Measurements from ENCODE around the gene CETN1.
A peak's percentile ranks its signal among the peaks of the same experiment; 100 is the strongest.

The CETN1 gene

DNA sequence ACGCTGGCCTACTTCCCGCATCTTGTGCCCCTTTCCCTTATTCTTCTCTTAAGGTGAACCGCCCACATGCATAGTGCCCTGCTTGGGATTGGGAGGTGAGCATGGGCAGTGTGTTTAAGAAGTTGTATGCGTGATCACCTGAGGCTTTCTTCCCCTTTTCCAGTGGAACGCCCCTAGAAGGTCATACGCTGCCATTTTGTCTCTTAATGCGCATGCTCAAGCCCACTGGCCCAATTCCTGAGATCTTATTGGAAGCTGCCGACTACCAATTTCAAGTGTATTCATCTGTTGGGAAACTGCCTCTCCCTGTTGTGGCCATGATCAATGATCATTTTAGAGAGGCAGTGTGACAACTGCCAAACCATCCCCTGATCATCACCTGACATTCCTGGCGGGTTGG is 3.3 kb upstream of the CETN1 start:
- DNase-seq (ENCODE audit: low spot score) = no peak

DNA sequence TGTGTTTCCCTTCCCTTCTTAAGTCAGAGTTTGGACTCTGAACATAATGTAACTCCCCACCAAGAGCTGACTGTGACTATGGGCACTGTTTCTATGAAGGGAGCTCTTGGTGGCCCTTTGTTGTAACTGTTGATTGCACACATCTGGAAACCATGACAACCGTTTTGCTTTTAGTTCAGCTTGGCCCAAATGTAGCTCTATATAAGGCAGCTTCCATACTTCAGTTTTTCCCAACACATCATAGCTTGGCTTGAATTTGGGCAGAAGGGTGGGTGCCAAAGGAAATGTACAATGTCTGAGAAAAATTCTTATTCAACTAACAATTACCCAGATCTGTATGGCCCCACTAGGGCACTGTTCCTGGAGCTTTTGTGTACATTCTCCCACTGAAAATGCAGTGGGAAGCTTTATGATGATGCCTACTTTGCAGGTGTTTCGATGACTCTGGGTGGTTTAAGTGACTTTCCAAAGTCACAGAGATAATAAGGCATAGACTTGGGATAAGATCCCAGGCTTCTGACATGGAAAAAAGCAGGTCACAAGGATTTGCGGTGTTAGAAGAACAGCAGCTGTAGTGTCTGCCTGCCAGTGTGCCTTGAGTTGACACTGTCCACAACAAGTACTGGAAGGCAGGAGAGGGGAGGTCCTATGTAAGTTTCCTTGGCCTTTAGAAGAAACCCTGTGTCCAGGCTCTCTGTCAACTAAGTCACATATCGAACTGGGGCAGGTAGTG is 2.4 kb upstream of the CETN1 start:
- DNase-seq (ENCODE audit: low spot score) = no peak

DNA sequence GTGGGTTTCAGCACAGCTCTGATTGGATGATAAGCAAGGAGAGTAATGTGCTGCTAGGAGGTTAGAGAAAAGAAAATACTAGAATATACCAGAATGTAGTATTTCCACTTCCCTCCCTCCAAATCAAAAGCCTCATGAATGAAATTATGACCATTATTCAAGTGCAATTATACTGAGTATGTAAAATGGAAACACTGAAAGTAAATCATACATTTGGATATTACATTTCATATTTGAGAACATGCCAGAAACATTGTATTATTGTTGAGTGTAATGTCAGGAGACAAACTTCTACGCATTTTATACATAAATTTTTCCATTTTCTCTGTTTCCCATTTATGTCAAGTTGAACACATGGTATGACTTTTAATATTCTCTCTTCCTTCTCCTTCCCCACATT is 942 bp upstream of the CETN1 start:
- DNase-seq (ENCODE audit: low spot score) = no peak

DNA sequence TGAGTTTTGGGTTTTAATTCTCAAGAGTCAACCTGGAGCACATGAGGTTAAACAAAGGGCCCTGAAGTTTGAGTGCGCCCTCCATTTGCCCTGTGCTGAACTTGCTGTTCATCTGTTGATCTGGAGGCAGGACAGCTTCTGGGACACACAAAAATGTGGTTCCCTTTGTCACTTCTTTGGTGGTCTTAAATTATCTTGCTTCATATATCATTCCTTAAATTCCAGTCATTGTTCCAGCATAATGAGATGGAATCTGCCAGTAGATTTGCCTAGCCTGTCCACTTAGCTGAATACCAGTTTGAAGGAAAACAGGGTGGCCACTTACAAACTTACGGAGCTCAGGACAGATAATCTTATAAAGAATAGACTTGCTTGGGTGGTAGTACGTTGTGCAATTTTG is 916 bp downstream of the CETN1 start:
- DNase-seq (ENCODE audit: low spot score) = no peak

DNA sequence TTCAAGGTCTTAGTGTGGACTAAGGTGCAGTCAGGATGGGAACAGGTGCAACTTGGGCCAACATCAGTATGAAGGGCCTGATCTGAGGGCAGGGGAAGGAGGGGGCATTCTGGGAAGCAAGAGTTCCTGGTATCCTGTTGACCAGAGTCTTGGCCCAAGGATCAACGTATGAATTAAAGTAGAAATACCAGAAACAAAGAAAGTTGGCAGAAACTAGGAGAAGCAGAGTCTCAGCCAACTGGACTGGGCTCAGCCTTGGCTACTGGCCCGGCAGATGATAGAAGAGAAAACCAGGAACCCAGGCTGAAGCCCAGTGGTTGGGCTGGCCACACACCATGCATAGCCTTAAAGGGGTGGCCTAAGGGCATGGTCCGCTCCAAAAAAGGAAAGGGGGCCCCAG is 2.3 kb downstream of the CETN1 start:
- DNase-seq (ENCODE audit: low spot score) = no peak

DNA sequence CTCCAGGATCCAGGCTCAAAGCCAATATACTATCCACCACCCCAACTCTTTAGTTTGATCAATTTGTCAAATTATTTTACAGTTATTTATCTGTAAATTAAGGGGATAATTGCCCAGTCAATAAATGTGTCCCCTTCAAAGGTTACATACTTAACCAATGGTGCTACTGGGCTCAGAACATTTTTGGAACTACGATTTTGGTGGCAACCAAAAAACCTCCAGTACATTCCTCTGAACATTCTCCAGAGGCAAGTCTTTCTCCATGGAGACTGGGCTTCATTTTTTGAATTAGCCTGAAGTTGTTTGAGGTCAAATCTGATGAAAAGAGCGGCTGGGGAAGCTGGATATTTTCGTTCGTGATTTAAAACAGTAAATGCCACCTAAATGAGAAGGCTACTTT is 14.9 kb downstream of the CETN1 start:
- DNase-seq (ENCODE audit: low spot score) = no peak

DNA sequence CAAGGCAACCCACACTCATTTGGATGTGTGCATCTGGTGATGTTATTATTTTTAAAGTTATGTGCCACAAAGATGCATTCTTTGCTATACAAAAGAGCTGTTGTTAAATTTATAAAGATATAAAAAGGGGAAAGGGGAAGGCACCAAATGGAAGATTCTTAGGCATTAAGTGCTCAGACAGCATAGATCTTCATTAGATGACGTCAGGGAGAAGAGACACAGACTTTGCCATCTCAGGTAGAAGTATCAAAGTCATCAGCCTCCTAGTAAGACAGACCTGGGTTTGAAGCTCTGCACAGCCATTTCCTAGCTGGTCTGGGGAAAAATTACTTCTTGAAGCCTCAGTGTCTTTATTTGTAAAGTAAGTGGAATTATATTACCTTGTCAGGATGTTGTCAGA is 15.4 kb downstream of the CETN1 start:
- DNase-seq (ENCODE audit: low spot score) = no peak

DNA sequence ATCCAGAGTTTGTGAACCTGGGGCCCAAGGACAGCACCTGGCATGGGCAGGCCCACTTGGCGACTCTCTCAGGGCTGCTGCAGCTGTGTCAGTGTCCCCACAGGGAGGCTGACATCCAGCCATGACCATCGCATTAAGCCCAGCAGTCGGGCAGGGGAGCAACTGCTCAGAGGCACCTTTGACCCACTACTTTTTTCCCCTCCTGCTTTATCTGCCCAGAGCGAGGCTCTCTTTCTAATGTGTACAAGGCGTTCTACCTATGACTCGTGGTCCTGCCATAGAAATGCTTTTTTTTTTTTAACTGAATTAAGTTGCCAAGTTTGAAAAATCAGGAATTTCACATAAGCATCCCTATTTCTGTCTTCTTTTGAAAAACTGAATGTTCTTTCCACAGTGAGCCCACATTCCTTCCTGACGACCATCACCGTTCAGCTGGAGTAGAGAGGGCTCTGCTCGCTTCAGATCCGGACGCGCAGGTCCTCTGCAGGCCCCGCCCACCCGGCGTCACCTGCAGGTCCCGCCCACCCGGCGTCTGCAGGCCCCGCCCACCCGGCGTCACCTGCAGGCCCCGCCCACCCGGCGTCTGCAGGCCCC is 16.2 kb downstream of the CETN1 start:
- peak; percentile 58 for DNase-seq (ENCODE audit: low spot score)

DNA sequence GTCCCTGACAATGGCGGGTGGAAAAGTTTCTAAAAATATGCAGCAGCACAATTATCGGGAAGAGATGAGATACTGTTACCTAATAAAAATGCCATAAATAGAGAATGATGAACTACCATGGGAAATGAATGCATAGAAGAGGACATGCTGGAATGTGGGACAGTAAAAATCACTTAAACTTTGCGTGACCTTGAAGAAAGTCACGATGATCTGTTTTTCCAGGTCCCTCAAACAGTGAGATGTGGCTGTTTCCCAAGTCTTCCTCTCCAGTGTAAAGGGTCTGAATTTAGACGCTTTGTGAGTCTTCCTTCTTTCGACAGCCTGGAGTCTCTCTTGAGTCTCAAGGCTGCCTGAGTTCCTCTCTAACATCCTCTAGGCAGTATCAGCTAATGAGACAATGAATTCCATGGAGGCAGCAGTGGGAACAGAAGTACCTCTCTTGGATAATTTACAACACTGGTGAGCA is 18.0 kb downstream of the CETN1 start:
- DNase-seq (ENCODE audit: low spot score) = no peak

DNA sequence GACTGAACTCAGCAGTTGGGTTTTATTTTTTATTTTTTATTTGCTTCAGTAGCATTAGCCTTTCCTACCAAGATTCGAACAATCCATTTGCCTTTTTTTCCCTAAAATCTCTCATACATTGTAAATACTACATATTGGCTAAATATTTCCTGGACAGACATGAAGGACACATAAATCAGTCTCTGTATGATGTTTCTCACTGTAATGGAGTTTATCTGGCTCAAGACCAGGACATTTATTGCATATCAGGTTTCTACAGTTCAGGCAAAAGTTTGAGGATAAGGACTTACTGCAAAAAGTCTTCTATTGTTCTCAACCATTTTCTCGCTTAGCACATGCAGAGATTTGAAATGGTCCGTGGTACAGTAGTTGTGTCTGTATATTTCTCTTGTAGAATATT is 19.9 kb downstream of the CETN1 start:
- DNase-seq (ENCODE audit: low spot score) = no peak

DNA sequence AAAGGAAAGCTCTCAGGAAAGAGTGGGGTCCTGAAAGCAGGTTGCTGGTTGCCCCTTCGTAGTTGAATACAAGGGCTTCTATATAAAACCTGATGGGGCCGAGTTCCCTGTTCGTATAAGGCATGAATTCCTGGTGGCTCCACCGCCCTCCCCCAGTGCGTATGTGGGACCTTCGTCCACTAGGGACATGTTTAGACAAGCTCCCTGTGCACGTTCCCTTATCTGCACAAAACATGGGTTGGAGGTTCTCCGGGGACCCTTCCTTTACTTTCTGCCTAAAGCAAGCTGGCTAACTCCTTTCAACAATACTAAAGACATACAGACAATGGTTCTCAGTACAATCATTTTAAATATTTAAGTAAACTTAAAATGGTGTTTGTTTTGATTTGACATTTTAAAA is 24.6 kb downstream of the CETN1 start:
- no peak for DNase-seq (ENCODE audit: low spot score)

DNA sequence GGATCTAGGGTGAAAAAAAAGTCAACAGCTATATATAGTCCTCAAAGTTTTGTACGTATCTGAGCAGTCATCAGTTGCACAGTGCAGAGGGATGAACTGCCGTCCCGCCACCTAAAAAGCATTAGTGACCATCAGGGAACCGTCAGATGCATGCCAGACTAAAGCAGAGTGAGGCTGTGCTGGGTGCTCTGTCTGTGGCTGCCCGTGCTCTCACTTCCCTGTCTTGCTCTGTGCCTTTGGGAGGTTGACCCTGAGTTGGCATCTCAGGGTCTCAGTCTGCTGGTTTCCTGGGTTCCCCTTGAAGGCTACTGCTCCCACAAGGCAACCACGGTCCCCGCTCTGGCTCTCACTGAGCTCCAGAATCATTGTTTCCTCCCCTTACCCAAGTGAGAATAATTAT is 27.8 kb downstream of the CETN1 start:
- no peak for DNase-seq (ENCODE audit: low spot score)

DNA sequence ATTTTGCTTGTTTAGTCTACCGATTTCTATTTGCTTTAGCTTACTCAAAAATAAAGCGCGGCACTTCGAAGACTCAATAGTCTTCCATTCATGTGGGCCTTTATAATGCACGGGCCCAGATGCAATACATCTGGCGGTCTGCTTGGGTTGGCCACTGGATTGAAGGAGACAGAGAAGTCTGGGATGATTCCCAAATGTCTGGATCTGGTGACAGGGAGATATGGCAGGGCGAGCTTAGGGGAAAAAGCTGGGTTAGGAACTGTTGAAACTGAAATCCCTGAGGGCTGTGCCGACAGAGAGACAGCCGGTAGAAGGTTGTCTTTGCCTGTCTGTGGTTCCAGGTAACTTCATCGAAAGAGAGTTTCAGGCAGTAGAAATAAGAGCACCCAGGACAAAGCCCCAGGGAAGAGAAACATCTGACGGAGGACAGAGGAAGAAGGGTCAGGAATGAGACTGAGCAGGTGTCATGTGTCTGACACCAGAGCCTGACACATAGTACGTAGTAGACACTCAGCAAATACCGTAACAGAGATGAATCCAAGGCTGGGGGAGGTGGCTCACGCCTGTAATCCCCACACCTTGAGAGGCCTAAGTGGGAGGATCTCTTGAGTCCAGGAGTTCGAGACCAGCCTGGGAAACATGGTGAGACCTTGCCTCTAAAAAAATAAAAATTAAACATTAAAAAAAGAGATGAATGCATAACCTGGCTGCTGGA is 30.2 kb downstream of the CETN1 start:
- no peak for DNase-seq (ENCODE audit: low spot score)

DNA sequence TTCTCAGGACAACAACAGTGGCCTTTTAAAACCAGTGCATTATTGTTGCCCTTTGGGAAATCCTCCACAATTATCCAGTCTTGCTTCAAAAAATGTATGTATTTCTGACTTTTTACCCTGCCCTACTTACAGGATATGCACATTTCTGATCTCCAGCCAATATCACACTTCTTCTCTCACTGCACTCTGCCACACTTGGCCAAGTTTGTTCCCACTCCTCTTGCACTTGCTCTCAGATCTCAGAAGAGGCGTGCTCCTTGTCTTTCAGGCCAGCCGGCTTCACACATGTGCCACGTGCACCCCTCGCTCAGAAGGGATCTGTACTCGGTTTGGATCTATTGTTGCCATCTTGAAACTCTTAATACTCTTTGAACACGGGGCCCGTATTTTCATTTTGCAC is 32.0 kb downstream of the CETN1 start:
- no peak for DNase-seq (ENCODE audit: low spot score)

DNA sequence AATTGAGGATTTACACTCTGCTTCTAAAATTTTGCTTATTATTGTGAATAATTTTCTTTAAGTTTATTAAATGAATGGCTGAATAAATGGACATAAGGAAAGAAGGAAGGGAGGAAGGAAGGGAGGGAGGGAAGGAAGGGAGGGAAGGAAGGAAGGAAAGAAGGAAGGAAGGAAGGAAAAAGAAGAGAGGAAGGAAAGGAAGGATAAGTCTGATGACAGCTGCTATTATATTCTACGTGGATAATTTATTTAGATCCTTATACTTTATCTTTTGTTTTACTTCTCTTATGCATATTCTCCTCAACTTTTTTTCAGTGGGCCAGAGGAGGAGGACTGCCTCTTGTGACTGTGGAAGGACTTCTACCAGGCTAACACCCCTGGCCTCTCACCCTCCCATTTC is 34.0 kb downstream of the CETN1 start:
- DNase-seq (ENCODE audit: low spot score) = no peak

DNA sequence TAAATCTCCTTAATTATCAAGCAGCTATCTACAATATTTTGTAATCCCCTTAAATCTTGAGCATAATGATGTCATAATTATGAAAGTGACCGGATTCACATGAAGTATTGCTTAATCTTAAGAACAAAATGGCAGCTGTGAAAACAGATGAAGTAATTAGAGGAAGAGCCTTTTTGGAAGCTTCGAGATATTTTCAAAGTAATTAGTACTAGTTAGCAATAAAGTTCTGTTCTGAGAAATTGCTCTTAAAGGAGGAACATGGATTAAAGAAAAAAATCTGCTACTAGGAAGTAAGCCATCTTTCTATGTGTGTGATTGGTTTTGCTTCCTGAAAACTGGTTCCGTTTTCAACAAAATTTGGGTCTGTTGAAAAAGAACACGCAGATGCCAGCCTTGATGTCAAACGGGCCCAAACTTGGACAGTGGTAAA is 34.9 kb downstream of the CETN1 start:
- no peak for DNase-seq (ENCODE audit: low spot score)

DNA sequence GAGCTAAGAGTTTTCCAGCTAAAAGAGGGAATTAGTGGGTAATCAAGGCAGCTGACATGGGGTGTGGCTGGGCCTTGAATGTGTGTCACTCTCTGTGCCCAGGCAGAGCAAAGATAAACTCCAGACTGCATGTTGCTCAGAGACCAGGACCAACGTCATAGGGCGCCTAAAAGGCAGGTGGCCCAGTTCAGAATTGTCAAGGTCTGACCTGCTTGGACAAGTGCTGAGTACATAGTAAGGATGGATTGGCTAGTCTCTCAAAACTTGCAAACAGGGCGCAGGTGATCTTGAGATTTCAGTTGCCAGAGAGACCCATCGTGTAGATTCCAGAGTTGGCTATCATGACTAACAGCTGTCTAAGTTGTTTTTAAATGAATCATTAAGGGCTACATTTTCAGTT is 35.6 kb downstream of the CETN1 start:
- DNase-seq (ENCODE audit: low spot score) = no peak

DNA sequence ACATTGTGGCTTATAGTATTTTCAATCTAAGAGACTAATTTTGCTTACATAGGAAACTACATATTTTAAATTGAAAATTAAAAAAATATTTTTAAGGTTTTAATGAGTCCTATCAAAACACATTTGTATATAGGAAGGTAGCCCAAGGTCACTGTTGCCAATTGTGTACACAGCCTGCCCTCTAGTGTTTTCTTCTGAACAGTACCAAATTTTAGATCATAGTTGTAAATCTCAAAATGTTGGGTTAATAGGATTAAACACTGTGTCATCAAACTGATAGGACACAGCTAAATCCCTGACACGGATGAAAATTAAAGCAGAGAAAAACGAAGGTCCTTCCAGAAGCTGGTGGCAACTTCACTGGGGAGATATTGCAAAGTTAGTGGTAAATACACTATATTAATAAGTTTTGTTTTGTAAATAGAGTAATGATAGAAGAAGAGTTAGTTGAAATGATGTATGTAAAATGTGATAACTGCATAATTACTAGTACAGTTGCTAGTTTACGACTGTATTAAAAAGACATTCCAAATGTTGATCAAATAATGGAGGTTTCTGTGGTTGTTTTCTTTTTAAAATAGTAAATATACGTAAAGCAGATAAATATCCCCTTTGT is 36.3 kb downstream of the CETN1 start:
- DNase-seq (ENCODE audit: low spot score) = peak; percentile 62

DNA sequence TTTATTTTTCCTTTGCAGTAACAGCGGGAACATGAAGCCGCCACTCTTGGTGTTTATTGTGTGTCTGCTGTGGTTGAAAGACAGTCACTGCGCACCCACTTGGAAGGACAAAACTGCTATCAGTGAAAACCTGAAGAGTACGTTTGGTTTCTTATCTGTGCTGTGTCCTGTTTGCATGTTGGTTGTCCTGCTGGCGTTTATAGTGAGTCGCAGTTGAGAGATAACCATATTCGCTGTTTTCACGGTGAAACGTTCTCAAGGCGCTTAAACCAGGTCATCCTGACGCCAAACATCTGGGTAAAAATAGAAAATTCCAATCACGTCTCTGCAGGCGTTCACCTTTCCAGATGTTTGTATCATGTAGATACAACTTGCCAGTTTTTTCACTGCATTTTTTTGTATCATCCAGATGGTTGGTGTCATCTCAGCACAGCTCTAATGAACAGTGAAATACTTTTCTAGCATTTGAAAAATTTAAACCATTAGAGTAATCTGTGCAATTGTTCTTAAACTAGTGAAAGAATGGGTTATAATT is 37.9 kb downstream of the CETN1 start:
- no peak for DNase-seq (ENCODE audit: low spot score)

DNA sequence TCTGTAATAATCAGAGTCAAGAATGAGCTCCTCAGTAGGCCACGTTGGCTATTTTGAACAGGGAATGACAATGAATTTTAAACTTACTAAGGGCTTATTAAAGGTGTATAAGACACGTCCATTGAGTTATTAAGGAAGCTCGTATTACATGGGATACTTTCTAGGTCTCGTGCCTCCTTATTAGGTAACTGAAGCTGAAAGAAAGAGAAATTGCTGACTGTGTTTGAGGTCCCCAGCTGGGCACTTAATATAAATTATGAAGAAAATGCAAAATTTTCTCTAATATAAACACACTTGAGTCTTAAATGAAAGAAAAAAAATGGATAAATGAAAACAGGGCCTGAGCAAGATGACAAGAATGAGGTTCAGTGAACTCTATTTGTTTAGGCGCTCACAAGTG is 38.4 kb downstream of the CETN1 start:
- DNase-seq (ENCODE audit: low spot score) = no peak

DNA sequence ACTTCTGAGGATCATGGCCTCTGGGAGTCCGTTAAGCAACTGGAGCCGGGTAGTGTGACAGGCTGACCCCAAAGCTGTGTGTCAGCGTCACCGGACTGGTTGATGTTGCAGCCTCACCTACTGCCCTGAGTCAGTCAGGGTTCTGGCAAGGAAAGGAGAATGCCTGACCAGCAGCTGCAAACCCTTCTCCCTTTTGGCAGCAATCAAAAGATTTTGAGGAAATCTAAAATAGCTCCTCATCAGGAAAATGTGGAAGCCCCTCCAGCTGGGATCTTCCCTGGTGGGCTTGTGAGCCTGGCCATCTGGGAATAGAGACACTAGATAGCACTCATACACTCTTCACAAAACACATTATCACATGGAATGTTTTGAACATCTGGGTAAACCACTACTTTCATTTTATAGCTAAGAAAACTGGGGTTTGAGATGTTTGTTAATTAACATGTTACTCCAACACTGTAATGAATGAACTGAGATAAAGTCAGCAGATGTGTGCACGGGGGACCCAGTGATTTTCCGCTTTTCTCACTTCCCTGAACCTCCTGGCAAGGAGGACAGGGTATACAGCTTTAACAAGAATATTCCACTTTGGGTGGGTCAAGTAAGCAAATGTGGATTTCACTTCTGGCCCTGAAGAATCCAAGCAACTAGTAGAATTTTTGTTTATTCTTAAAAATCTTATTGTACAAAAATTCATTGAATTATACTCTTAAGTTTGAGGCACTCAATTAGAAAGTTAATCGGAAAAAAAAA is 41.3 kb downstream of the CETN1 start:
- no peak for DNase-seq (ENCODE audit: low spot score)

DNA sequence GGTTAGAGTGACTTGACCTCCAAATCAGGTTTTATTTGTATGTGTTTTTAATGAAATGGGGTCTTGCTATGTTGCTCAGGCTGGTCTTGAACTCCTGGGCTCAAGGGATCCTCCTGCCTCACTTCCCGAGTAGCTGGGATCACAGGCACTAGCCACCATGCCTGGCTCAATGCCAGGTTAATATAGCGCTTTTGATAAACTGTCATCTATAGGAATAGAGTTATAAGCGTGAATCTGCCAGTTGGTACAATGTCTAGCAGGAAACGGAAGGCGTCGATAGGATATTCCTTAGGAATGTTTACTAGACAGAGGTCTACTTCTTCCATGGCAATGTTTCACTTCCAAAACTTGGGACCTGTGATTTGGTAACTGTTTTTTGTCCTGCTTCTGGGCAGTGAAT is 42.1 kb downstream of the CETN1 start:
- no peak for DNase-seq (ENCODE audit: low spot score)

Data from LoVo (cell line).